ENCODE measurements around the gene FAM209B.

FAM209B gene

DNA sequence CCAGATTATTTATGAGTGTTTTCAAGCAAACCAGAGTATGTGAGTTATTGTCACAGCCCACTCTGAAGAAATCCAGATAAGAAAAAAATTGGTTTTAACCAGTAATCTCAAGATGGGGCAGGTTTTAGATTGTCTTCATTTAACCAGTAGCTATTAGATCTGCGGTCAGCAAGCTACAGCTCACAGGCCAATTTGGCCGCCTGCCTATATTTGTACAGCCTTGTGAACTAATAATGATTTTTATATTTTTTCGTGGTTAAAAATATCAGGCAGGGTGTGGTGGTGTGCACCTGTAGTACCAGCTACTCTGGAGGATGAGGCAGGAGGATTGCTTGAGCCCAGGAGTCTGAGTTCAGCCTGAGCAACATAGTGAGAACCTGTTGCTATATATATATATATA, 5.0 kb downstream of the FAM209B start:
- no peak for DNase-seq (ENCODE audit: low read depth, low spot score)

DNA sequence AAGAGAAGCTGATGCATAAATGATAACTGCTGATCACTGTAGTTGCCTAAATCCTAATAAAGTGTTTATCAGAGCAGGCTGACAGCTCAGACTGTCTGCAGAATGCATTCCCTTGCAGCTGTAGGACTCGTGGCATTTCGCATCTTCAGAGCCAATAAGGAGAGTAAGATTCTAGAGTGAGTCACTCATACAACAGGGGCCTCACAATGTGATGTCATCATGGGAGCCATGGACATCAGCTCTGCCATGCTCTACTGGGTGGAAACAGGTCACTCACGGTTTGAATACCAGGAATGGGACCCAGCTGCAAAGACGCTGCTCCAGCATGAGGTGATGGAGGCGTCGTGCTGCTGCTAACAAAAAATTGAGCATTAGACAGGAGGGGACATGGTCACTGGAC, 7.4 kb downstream of the FAM209B start:
- DNase-seq (ENCODE audit: low read depth, low spot score) = no peak

DNA sequence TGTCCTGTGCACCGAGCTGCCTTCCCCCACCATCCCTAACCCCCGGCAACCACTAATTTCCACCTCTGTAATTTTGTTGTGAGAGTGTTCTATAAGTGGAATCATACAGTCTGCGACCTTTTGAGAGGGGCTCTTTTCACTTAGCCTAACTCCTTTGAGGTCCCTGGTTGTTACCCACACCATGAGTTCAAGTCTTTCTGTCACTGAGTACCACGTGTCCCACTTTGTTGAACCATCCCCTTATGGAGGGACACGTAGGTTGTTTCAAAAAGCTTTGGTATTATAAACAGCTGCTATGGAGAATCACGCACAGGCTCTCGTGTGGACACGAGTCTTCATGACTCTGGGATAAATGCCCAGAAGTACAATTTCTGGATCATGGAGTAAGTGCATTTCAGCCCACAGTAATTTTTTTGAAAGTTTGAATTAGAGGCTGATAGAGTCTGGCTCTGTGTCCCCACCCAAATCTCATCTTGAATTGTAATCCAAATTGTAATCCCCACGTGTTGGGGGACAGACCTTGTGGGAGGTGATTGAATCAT, 9.5 kb downstream of the FAM209B start:
- DNase-seq (ENCODE audit: low read depth, low spot score) = no peak

DNA sequence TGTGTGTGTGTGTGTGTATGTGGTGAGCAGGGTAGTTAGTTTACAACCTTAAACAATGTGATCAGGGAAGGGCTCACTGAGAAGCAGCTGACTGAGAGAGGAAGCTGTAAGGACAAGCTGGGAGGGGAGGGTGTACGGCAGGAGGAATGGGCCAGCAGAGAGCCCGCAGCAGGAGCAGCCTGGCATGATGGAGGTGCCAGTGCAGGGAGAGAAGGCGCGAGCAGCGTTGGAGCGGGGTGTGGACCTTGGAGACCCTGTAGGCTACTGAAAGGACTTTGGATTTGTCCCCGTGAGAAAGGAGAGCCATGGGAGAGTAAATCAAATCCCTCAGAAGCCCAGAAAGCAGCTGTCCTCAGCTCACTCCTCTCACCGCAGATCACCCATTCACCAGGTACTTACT, 18.5 kb downstream of the FAM209B start:
- no peak for DNase-seq (ENCODE audit: low read depth, low spot score)

DNA sequence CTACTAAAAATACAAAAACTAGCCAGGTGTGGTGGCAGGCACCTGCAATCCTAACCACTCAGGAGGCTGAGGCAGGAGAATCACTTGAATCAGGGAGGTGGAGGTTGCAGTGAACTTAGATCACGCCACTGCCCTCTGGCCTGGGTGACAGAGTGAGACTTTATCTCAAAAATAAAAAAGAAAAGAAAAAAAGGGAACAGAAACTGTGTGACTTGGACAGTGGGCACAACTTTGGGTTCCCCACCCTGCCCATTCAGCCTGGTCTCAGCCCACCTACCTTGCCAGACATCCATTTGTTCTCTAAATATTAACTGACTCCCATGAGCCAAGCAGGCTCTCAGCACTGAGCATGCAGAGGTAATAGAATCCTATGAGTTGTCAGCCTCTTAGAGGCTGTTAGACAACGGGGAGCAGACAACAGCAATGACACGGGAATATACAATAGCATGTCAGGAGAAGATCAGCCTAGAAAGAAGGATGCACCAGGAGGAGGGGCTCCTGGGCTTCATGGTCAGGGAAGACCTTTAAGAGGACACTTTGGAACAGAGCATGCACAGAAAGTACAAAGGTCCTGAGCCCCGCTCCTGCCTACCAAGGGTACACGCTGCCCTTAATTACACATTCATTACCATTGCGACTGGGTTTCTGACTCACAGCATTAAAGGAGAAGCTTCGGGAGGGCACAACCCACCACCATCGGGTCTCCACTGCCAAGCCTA, 20.0 kb downstream of the FAM209B start:
- no peak for DNase-seq (ENCODE audit: low read depth, low spot score)

DNA sequence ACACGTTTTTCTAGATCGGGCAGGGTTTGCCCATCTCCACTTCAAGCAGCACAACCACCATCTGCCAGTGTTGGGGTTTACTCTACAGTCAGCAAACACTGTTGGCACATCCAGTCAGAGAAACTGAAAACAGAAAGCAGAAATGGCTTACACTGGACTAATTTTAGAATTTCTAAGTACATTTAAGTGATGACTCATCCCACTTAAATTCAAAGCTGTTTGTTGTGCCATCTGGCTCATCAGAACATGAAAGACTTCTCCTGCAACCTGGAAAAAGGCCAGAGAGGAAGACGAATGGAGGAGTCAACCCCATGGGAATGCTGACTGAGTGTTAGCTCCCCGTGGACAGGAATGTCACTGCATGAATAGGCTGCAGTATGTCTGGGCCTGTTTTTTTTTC, 21.8 kb downstream of the FAM209B start:
- DNase-seq (ENCODE audit: low read depth, low spot score) = peak; percentile 96

DNA sequence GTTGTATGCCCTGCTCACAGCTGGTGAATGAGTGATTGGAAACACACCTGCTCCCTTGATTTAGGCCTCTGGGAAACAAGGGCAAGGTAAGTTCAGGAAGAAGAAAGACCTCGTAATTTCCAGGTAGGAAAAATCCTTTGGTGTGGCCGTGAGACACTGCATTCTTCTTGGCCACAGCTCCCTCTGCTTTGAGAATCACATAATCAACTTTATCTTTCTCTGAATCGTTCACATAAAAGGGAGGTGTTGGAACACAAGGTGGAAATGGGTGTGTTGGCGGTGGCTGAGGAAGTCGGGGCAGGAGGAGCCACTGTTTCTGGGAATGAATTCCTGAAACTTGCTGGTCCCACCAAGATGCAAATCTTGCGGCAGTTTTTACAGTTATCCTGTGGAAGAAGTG, 25.9 kb downstream of the FAM209B start:
- DNase-seq (ENCODE audit: low read depth, low spot score) = no peak

DNA sequence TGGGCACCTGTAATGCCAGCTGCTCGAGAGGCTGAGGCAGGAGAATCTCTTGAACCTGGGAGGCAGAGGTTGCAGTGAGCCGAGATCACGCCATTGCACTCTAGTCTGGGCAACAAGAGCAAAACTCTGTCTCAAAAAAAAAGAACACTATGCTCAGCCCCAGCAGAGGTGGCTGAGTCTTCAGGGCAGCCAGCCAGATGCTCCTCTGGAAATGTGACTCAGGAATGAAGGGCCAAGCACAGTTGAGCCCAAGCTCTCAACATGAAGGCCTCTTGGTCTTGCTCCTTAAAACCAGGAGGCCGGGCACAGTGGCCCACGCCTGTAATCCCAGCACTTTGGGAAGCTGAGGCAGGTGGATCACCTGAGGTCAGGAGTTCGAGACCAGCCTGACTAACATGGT, 31.5 kb downstream of the FAM209B start:
- peak; percentile 11 for DNase-seq (ENCODE audit: low read depth, low spot score)

DNA sequence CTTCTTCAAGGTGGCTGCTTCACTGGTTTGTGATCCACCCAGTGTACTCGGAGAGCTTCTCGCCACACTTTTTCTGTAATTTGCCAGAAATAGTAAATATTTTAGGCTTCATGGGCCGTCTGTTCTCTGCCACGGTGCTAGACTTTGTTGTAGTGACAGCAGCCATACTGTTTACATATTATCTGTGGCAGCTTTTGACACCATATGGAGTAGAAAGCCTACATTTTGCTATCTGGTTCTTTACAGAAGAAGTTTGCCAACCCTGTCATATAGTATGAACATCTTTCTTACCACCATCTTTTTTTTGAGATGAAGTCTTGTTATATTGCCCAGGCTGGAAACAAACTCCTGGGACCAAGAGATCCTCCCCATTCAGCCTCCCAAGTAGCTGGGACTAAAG, 32.5 kb downstream of the FAM209B start:
- DNase-seq (ENCODE audit: low read depth, low spot score) = no peak

DNA sequence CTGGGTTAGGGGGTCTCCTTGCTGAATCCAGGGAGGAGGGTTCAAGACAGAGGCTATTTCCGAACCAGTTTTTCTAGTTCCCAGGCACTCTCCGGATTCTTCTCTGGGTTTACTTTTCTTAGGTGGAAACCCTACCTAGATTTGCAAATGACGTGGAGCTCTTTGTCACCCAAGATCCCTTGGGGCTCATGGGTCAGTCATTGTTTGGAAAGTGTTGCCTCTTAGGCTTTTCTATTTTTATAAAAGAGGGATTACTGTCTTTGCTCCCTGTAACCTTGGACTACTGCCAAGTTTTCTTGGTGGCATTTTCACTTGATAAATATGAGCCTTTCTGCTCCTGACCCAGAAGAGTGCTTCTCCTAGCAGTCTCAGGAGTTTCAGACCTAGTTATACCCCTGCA, 33.6 kb downstream of the FAM209B start:
- DNase-seq (ENCODE audit: low read depth, low spot score) = no peak

DNA sequence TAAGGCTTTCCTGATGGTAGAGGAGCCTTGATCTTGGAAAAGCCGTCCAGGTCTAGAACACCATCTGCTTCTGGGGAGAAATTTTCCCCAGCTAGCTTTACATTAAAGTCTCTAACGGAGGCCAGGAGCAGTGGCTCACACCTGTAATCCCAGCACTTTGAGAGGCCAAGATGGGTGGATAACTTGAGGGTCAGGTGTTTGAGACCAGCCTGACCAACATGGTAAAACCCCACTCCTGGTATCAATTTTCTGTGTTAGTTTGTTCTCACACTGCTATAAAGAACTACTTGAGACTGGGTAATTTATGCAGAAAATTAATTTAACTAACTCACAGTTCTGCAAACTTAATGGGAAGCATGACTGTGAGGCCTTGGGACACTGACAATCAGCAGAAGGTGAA, 37.8 kb downstream of the FAM209B start:
- no peak for DNase-seq (ENCODE audit: low read depth, low spot score)

DNA sequence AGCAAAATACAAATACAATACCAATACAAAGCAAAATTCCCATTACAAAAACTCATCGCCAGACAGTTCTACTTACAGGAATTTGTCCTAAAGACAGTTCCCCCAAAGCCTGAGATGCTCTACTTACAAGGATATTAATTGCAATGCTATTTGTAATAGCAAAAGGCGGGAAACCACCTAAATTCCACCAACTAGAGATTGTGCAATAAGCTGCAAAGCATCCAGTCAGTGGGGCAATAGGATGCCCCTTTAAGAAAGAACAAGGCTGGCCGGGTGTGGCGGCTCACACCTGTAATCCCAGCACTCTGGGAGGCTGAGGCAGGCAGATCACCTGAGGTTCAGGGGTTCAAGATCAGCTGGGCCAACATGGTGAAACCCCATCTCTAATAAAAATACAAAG, 39.1 kb downstream of the FAM209B start:
- no peak for DNase-seq (ENCODE audit: low read depth, low spot score)

DNA sequence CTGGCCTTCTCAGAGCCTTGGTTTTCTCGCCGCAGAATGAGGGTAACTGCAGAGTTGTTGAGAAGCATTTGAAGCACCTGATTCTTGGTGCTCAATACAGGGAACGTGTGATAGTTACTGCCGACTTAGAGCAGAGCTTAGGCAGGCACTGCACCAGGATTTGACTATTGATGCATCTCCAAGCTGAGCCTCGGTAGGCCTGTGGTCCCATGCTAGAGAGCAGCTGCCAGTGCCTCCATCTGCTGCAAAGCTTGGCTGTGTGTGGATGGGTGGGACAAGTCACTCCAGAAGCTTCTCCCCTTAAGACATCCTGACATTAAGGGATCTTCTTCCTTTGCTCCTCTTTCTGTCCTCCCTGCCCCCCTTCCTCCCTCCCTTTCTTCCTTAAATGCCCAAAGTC, 40.9 kb downstream of the FAM209B start:
- no peak for DNase-seq (ENCODE audit: low read depth, low spot score)

DNA sequence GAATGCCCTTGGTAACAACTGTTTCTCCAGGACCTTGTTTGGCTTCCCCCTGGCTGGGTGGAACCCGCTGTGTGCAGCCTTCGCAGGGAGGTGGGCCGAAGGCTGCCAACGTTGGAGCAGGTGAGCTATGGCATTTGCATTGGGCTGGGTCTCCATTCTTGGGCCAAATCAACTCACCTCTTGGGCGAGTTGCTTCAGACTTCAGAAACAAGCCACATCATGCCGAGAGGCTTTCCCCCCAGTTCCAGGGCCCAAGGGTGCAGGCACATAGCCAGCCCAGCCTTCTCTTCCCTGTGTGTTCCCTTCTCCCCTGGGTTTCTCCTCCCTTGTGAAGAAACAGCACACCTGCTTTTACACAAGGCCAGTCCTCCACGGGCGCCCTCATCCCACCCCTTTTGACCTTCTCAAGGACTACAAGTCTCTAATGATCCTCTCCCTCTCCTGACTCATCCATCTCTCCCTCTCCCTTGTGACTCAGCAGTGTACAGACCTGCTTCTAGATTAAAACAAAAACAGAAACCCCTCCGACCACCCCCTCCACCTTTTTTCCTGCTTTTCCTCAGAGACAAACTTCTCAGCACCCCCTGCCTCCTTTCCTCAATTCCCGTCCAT, 41.6 kb downstream of the FAM209B start:
- no peak for DNase-seq (ENCODE audit: low read depth, low spot score)

DNA sequence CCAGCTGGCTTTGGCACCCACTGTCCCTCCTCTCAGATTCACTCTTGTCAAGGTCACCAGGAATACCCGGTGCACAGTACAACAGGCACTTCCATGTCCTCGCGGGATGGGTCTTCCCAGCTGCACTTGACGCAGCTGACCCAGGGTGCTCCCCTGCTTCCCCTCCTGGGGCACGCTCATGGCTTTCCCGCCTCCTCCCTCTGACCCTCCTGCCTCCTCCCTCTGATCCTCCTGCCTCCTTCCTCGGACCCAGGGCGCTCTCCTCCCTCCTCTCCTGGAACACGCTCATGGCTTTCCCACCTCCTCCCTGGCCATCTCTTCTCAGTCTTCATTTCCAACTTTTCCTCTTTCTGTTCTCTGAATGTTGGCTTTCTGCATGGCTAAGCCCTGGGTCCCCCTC, 42.1 kb downstream of the FAM209B start:
- DNase-seq (ENCODE audit: low read depth, low spot score) = no peak

DNA sequence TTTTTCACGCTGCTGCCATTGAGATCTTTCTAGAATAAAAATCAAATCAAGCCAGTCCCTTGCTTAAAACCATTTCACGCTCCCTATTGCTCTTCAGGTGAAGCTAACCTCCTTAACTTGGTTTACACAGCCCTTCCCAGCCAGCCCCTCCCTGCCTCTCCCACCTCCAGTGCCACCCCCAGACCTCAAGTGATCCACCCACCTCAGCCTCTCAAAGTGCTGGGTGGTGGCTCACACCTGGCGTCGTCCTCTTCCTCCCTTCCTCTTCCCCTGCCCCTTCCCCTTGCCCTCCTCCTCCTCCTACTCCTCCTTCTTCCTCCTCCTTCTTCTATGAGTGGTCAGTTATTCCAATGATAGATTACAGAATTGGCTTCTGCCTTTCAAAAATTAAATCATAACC, 42.9 kb downstream of the FAM209B start:
- no peak for DNase-seq (ENCODE audit: low read depth, low spot score)

DNA sequence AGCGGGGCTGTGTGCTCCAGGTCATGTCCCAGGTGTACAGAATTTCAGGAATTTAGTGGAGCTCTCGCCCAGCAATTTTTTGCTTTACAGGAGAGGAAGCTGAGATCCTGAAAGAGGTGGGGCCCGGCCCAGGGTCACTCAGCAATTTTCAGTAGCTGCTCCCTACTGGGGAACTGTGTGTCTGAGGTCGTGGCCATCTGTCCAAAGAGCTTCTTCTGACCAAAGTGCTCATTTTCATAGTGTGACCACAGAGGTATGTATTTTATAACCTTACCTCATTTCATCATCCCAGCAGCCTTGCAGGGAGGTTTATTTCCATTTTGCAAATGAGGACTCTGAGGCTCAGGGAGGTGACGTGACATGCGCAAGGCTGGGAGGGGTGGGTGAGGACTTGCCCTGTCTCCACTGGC, 46.3 kb downstream of the FAM209B start:
- DNase-seq (ENCODE audit: low read depth, low spot score) = no peak

DNA sequence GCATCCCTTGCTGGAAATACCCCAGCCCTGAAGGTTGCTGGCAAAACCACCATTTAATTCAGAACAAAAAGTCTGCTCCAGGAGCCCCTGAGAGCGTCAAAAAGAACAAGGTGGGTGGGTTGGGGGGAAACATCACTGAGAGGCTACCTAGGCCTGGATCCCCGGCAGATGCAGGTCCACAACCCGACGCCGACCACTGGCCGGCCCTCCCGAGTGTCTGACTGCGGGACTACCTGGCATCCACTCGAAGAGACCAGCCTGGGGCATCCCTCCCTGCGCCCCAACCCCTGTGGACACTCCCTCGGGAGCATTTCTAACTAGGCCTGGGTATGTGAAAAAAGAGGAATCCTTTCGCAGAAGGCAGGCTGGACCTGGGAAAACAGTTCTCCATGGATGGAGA, 47.2 kb downstream of the FAM209B start:
- DNase-seq (ENCODE audit: low read depth, low spot score) = no peak

DNA sequence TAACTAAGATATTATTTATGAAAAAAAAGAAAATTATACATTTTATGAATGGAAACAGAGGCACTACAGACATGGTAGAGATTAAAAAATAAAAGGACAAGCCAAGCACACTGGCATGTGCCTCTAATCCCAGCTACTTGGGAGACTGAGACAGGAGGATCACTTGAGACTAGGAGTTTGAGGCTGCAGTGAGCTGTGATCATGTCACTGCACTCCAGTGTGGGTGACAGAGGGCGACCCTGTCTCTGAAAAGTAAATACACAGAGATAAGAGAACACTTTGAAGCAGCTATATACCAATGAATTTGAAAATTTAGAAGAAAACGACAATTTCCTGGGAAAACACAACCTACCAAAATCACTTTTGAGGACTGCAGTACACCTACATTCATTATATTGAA, 48.7 kb downstream of the FAM209B start:
- no peak for DNase-seq (ENCODE audit: low read depth, low spot score)

DNA sequence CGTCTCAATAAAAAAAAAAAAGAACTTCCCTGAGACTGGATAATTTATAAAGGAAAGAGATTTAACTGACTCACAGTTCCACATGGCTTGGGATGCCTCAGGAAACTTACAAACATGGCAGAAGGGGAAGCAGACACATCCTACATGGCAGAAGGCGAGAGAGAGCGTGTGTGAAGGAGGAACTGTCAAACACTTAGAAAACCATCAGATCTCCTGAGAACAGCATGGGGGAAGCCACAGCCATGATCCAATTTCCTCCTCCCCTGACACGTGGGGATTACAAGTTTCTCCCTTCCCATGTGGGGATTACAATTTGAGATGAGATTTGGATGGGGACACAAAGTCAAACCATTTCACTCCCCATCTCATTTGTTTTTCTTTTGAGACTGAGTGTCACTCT, 49.5 kb downstream of the FAM209B start:
- no peak for DNase-seq (ENCODE audit: low read depth, low spot score)

DNA sequence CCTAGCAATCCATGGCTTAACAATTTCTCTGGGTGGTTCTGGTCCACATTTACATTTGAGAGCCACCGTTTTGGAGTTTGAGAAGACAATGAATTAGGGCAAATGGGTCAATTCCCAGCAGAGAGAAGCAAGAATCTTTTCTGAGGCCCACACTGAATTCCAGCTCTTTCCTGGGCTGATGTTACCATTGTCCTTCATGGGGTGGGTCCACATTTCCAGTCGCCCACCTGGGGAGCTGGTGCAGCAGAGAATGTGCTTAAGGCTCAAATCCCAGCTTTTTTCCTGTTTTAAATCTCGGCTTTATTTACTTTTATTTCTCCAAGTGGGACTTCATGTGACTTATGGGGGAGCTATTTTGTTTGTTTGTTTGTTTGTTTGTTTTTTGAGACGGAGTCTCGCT, 51.9 kb downstream of the FAM209B start:
- no peak for DNase-seq (ENCODE audit: low read depth, low spot score)
